WTC11 (cell line): ENCODE data around the gene PAN2. TPM values are rescaled to one million over a fixed set of nuclear protein-coding genes. Genes with fewer than 3 reads are reported as not detected.
"Not testable (repeated sequence)": the region's sequence is repeated elsewhere in the genome, so short reads cannot be mapped to it uniquely, and the experiment has no call there.

ENCODE experiments used
- ATAC-seq: fragments of 200-7000 bp; cut with Tn5 transposase; 2 replicates; pipeline ENCODE4 v1.10.0; 2021; ENCODE audit warnings: mild to moderate bottlenecking, moderate library complexity
- CTCF ChIA-PET: fragments of 300-600 bp; sonication (Branson Sonifier 250); formaldehyde crosslinking; loops from one replicate; lab custom pipeline; 2021; ENCODE audit warnings: antibody characterized with exemption; lab: Charles Lee
- POLR2A ChIA-PET: fragments of 350-600 bp; sonication (Branson Sonifier 250); formaldehyde crosslinking; loops from one replicate; lab custom pipeline; 2021; ENCODE audit warnings: antibody characterized with exemption; lab: Charles Lee
- DNase-seq: peaks from one replicate; pipeline ENCODE4 v3.0.0; 2021; ENCODE audit warnings: low spot score
- H3K27ac Mint-ChIP-seq: 2 replicates; pipeline ENCODE4 v1.8.0; 2021; ENCODE audit warnings: mixed read lengths
- H3K27me3 Mint-ChIP-seq: 2 replicates; pipeline ENCODE4 v1.8.0; 2021; ENCODE audit warnings: low read depth, mild to moderate bottlenecking, moderate library complexity, mixed read lengths
- H3K36me3 Mint-ChIP-seq: 2 replicates; pipeline ENCODE4 v1.8.0; 2021; ENCODE audit warnings: mixed read lengths
- H3K4me1 Mint-ChIP-seq: 2 replicates; pipeline ENCODE4 v1.8.0; 2022; ENCODE audit warnings: mixed read lengths
- H3K4me3 Mint-ChIP-seq: 2 replicates; pipeline ENCODE4 v1.8.0; 2021; ENCODE audit warnings: mild to moderate bottlenecking, moderate library complexity, mixed read lengths
- H3K9me3 Mint-ChIP-seq: 2 replicates; pipeline ENCODE4 v1.8.0; 2021; ENCODE audit warnings: mixed read lengths
- JAZF1 ChIP-seq: fragments of 250-450 bp; sonication (Bioruptor Pico); IDR thresholded peaks from 2 replicates; pipeline ENCODE4 v1.9.0; 2021; ENCODE audit warnings: moderate library complexity, mild to moderate bottlenecking, inconsistent platforms
- MXD4 ChIP-seq: fragments of 250-450 bp; sonication (Bioruptor Pico); IDR thresholded peaks from 2 replicates; pipeline ENCODE4 v1.8.0; 2021; ENCODE audit warnings: mild to moderate bottlenecking, moderate library complexity, borderline replicate concordance
- TEAD4 ChIP-seq: sonication (generic); formaldehyde crosslinking; IDR thresholded peaks from 2 replicates; pipeline ENCODE4 v1.8.0; 2022; ENCODE audit warnings: mild to moderate bottlenecking, missing genetic modification reagents
- total RNA-seq: library from RNA; stranded (reverse); gene quantifications from 3 replicates; pipeline ENCODE4 v1.2.3, GENCODE V29; 2021
- TF ChIP-seq, protein P1 (sequence below): sonication (generic); formaldehyde crosslinking; IDR thresholded peaks from 2 replicates; pipeline ENCODE4 v1.8.0; 2022; ENCODE audit warnings: mild to moderate bottlenecking, missing genetic modification reagents
- TF ChIP-seq, protein P2 (sequence below): sonication (generic); formaldehyde crosslinking; IDR thresholded peaks from 2 replicates; pipeline ENCODE4 v1.8.1; 2022; ENCODE audit warnings: mild to moderate bottlenecking, moderate library complexity, missing genetic modification reagents
- TF ChIP-seq, protein P3 (sequence below): sonication (generic); formaldehyde crosslinking; IDR thresholded peaks from 2 replicates; pipeline ENCODE4 v1.8.0; 2023; ENCODE audit warnings: mild to moderate bottlenecking, missing genetic modification reagents
- TF ChIP-seq, protein P4 (sequence below): fragments of 250-450 bp; sonication (Bioruptor Pico); IDR thresholded peaks from 2 replicates; pipeline ENCODE4 v1.9.0; 2021; ENCODE audit warnings: mild to moderate bottlenecking, borderline replicate concordance

The PAN2 gene
- total RNA-seq, 1 experiment from 2014 or later: 46.7 TPM

DNA sequence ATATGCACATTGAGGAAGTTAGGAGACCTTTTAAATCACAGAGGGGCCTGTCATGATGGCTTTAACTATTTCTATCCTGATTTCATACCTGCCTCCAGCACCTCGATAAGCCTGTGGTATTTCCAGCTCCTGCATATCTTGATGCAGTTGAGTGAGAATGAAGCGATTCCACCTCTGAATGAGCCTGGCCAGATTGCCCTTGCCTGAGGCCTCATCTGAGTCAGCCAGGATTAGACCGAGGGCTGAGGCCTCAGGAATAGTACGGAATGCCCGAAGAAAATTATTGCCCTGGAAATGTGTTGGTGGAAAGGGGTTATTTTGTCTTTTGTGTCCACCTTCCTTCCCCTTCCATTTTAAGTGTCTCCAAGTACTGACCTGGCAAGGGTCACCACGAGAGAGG lies 9.6 kb downstream of the PAN2 start (continued):
- TF ChIP-seq MXD4 (CRISPR knock-in tag) (no peak), JAZF1 (CRISPR knock-in tag) (no peak)
- TF ChIP-seq, protein P1, sequence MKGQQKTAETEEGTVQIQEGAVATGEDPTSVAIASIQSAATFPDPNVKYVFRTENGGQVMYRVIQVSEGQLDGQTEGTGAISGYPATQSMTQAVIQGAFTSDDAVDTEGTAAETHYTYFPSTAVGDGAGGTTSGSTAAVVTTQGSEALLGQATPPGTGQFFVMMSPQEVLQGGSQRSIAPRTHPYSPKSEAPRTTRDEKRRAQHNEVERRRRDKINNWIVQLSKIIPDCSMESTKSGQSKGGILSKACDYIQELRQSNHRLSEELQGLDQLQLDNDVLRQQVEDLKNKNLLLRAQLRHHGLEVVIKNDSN (CRISPR knock-in tag): no peak
- TF ChIP-seq, protein P2, sequence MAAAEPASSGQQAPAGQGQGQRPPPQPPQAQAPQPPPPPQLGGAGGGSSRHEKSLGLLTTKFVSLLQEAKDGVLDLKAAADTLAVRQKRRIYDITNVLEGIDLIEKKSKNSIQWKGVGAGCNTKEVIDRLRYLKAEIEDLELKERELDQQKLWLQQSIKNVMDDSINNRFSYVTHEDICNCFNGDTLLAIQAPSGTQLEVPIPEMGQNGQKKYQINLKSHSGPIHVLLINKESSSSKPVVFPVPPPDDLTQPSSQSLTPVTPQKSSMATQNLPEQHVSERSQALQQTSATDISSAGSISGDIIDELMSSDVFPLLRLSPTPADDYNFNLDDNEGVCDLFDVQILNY: no peak
- TF ChIP-seq, all 79 proteins: peak for 0

DNA sequence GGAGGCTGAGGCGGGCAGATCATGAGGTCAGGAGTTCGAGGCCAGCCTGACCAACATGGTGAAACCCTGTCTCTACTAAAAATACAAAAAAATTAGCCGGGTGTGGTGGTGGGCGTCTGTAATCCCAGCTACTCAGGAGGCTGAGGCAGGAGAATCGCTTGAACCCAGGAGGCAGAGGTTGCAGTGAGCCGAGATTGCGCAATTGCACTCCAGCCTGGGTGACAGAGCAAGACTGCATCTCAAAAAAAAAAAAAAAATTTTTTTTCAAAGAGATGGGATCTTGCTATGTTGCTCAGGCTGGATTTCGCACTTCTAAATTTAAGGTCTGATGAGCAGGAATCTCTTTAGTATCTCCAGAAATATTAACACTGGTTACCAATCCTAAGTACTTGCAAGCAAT lies 12.2 kb downstream of the PAN2 start:
- ATAC-seq, DNase-seq, H3K9me3 Mint-ChIP-seq, H3K4me3 Mint-ChIP-seq, CTCF ChIA-PET, H3K4me1 Mint-ChIP-seq, H3K27ac Mint-ChIP-seq, H3K27me3 Mint-ChIP-seq: not testable (repeated sequence)
- peaks cover 46% of the 10 kb centered on the region for H3K36me3 Mint-ChIP-seq
- POLR2A ChIA-PET: interaction anchor here (0.6 to 1.2 kb wide), 2 partner anchors 99 to 315 kb away, joined by 3 to 4 read pairs; no protein-coding TSS in a partner anchor

DNA sequence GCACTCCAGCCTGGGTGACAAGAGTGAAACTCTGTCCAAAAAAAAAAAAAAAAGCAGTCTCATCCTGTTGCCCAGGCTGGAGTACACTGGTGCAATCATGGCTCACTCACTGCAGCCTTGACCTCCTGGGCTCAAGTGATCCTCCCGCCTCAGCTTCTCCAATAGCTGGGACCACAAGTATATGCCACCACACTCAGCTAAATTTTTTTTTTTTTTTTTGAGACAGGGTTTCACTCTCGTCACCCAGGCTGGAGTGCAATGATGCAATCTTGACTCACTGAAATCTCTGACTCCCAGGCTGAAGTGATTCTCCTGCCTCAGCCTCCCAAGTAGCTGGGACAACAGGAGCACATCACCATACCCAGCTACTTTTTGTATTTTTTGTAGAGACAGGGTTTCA lies 12.8 kb downstream of the PAN2 start:
- Mint-ChIP-seq H3K27me3 (no peaks in the 10 kb centered on the region), H3K27ac (no peak overlapping the region), H3K36me3 (peaks cover 41% of the 10 kb centered on the region), H3K9me3 (no peaks in the 10 kb centered on the region), H3K4me1 (no peaks in the 10 kb centered on the region)
- DNase-seq: no peak
- ChIA-PET POLR2A (interaction anchor here (0.6 to 1.2 kb wide), 2 partner anchors 99 to 315 kb away, joined by 3 to 4 read pairs; no protein-coding TSS in a partner anchor), CTCF (no interaction called here)
- TF ChIP-seq, protein P3, sequence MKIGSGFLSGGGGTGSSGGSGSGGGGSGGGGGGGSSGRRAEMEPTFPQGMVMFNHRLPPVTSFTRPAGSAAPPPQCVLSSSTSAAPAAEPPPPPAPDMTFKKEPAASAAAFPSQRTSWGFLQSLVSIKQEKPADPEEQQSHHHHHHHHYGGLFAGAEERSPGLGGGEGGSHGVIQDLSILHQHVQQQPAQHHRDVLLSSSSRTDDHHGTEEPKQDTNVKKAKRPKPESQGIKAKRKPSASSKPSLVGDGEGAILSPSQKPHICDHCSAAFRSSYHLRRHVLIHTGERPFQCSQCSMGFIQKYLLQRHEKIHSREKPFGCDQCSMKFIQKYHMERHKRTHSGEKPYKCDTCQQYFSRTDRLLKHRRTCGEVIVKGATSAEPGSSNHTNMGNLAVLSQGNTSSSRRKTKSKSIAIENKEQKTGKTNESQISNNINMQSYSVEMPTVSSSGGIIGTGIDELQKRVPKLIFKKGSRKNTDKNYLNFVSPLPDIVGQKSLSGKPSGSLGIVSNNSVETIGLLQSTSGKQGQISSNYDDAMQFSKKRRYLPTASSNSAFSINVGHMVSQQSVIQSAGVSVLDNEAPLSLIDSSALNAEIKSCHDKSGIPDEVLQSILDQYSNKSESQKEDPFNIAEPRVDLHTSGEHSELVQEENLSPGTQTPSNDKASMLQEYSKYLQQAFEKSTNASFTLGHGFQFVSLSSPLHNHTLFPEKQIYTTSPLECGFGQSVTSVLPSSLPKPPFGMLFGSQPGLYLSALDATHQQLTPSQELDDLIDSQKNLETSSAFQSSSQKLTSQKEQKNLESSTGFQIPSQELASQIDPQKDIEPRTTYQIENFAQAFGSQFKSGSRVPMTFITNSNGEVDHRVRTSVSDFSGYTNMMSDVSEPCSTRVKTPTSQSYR (CRISPR knock-in tag): no peak
- TF ChIP-seq TEAD4 (CRISPR knock-in tag): no peak
- TF ChIP-seq, all 79 proteins: peak for 0
- ATAC-seq: no peak
- H3K4me3 Mint-ChIP-seq: no peak overlapping the region

DNA sequence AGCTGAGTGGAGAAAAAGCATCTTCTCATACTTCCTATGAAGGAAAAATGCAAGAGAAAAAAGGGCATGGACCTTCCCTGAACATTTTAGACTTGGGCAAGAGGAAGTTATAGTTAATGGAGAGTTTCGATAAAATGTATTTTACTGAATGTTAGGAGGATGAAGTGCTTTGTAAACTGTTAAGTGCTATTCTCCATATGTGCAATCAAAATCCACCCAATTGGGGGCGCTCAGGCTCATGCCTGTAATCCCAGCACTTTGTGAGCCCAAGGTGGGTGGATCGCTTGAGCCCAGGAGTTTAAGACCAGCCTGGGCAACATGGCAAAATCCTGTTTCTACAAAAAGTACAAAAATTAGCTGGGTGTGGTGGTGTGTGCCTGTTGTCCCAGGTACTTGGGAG lies 16.1 kb downstream of the PAN2 start:
- no peak for ATAC-seq
- TF ChIP-seq, protein P4, sequence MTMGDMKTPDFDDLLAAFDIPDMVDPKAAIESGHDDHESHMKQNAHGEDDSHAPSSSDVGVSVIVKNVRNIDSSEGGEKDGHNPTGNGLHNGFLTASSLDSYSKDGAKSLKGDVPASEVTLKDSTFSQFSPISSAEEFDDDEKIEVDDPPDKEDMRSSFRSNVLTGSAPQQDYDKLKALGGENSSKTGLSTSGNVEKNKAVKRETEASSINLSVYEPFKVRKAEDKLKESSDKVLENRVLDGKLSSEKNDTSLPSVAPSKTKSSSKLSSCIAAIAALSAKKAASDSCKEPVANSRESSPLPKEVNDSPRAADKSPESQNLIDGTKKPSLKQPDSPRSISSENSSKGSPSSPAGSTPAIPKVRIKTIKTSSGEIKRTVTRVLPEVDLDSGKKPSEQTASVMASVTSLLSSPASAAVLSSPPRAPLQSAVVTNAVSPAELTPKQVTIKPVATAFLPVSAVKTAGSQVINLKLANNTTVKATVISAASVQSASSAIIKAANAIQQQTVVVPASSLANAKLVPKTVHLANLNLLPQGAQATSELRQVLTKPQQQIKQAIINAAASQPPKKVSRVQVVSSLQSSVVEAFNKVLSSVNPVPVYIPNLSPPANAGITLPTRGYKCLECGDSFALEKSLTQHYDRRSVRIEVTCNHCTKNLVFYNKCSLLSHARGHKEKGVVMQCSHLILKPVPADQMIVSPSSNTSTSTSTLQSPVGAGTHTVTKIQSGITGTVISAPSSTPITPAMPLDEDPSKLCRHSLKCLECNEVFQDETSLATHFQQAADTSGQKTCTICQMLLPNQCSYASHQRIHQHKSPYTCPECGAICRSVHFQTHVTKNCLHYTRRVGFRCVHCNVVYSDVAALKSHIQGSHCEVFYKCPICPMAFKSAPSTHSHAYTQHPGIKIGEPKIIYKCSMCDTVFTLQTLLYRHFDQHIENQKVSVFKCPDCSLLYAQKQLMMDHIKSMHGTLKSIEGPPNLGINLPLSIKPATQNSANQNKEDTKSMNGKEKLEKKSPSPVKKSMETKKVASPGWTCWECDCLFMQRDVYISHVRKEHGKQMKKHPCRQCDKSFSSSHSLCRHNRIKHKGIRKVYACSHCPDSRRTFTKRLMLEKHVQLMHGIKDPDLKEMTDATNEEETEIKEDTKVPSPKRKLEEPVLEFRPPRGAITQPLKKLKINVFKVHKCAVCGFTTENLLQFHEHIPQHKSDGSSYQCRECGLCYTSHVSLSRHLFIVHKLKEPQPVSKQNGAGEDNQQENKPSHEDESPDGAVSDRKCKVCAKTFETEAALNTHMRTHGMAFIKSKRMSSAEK (CRISPR knock-in tag): no peak
- peak; percentile 36 for DNase-seq
- POLR2A ChIA-PET: interaction anchor here (2.2 kb wide), 1 partner anchor 21 kb away, joined by 13 read pairs; the partner anchor contains the start of gene IL23A
- no peak overlapping the region for H3K27ac Mint-ChIP-seq
- CTCF ChIA-PET: interaction anchor here (0.6 to 4.5 kb wide), 6 partner anchors 12 to 145 kb away, joined by 3 to 59 read pairs (median 13); partner anchors contain the start of genes SMARCC2 and STAT2
- H3K9me3 Mint-ChIP-seq: no peaks in the 10 kb centered on the region
- H3K36me3 Mint-ChIP-seq: peaks cover 21% of the 10 kb centered on the region
- H3K27me3 Mint-ChIP-seq: no peaks in the 10 kb centered on the region
- H3K4me1 Mint-ChIP-seq: peaks cover 8% of the 10 kb centered on the region
- H3K4me3 Mint-ChIP-seq: no peak overlapping the region
